Stomach (tissue), 9 donors: ENCODE results near the gene GAREM2. TPM values are rescaled to one million over a fixed set of nuclear protein-coding genes. Genes with fewer than 3 reads are reported as not detected.
"Not testable (repeated sequence)": the region's sequence is repeated elsewhere in the genome, so short reads cannot be mapped to it uniquely, and the experiment has no call there.

Experiments
- DNase-seq, 2 donors: peaks; one replicate each; pipeline versions ENCODE4 v3.0.0 to v3.0.0-alpha.2; 2013 to 2019
- H3K27ac ChIP-seq, 5 donors: fragments of 200-600 bp in 4 of 5; sonication (generic) in 4 of 5; one replicate each; pipeline ENCODE4 v1.5.1; 2013 to 2019; ENCODE audit warnings: mild to moderate bottlenecking in 1 of 5, moderate library complexity in 1 of 5
- H3K27me3 ChIP-seq, 3 donors: fragments of 200-600 bp; sonication (generic); one replicate each; pipeline ENCODE4 v1.5.1; 2017 to 2019; ENCODE audit warnings: mixed run types in 1 of 3
- H3K36me3 ChIP-seq, 4 donors: fragments of 200-600 bp; sonication (generic); 1 replicate in 3 of 4; 2 replicates in 1 of 4; pipeline ENCODE4 v1.5.1; 2016 to 2019
- H3K4me1 ChIP-seq, 4 donors: fragments of 200-600 bp; sonication (generic); one replicate each; pipeline ENCODE4 v1.5.1; 2016 to 2019
- H3K4me3 ChIP-seq, 4 donors: fragments of 200-600 bp; sonication (generic) in 3 of 4; one replicate each; pipeline ENCODE4 v1.5.1; 2016 to 2019; ENCODE audit warnings: mild to moderate bottlenecking in 1 of 4
- H3K9me3 ChIP-seq, 4 donors: fragments of 200-600 bp; sonication (generic); one replicate each; pipeline ENCODE4 v1.5.1; 2016 to 2019
- EP300 ChIP-seq: sonication (generic); formaldehyde crosslinking; IDR thresholded peaks from one replicate; pipeline ENCODE4 v1.6.1; 2017; ENCODE audit warnings: antibody characterized with exemption
- POLR2A ChIP-seq, 4 donors: fragments of 450-650 bp; IDR thresholded peaks; one replicate each; pipeline ENCODE4 v1.6.1; 2016; ENCODE audit warnings: antibody characterized with exemption in 4 of 4, control low read depth in 2 of 4, mild to moderate bottlenecking in 1 of 4, moderate library complexity in 1 of 4
- POLR2AphosphoS5 ChIP-seq, 3 donors: sonication (generic); formaldehyde crosslinking; IDR thresholded peaks; one replicate each; pipeline ENCODE4 v1.6.1; 2016; ENCODE audit warnings: antibody characterized with exemption in 3 of 3
- WGBS, 5 donors: extraction: QIAGEN DNeasy Blood & Tissue Kit in 3 of 5; methylation state at CpG; one replicate each; pipeline versions ENCODE4 v1.1.5 to v1.1.7; 2013 to 2018; 5-methylcytosine and 5-hydroxymethylcytosine counted together
- intact Hi-C: fragments of 100-400 bp; cut with DNase I; formaldehyde crosslinking; loops from one replicate; pipeline ENCODE4 v1.15.1; 2023; ENCODE audit warnings: low total_unique reads
- polyA plus RNA-seq, 3 donors: library from polyadenylated mRNA; stranded (reverse); fragments of 200-250 nt; gene quantifications; one replicate each; pipeline ENCODE4 v1.2.3, GENCODE V29; 2013
- total RNA-seq, 5 donors: library from RNA; depleted of rRNA; stranded (reverse); fragments of >200 nt; gene quantifications; one replicate each; pipeline versions ENCODE4 v1.1.0 to v1.2.3, GENCODE V29; 2014 to 2016
- TF ChIP-seq, protein P1 (sequence below), 7 experiments: fragments of 450-650 bp in 4 of 7; fragments of 200-600 bp in 3 of 7; sonication (generic) in 3 of 7; IDR thresholded peaks; one replicate each; pipeline ENCODE4 v1.5.1; 2016 to 2019; ENCODE audit warnings: antibody characterized with exemption in 7 of 7, control low read depth in 2 of 7, mild to moderate bottlenecking in 1 of 7
- donor health status: healthy with polysubstance abuse.
- donor health status: Bipolar disorder and iron deficiency.
- donor health status: healthy.

The GAREM2 gene
- total and polyA plus RNA-seq, 8 donors, result under 0.01 to 2.3 (median 1.2) TPM; not detected in 2

- Histone ChIP-seq H3K36me3 (no peaks in the 10 kb centered on the region), H3K27me3 (no peaks in the 10 kb centered on the region), H3K9me3 (no peaks in the 10 kb centered on the region), H3K27ac (no peak overlapping the region), H3K4me3 (no peak overlapping the region), H3K4me1 (no peaks in the 10 kb centered on the region)
- DNase-seq, result no peak
- 82 to 87% (median 86%) methylated on average over 8 of the region's 8 CpGs for WGBS, 5 donors
- intact Hi-C loops, result no loop called here
- no peak for TF ChIP-seq POLR2AphosphoS5 (IDR thresholded peaks at IDR 0.05)
- no peak for TF ChIP-seq POLR2A (IDR thresholded peaks at IDR 0.05)
- TF ChIP-seq EP300, result no peak
- TF ChIP-seq, protein P1, sequence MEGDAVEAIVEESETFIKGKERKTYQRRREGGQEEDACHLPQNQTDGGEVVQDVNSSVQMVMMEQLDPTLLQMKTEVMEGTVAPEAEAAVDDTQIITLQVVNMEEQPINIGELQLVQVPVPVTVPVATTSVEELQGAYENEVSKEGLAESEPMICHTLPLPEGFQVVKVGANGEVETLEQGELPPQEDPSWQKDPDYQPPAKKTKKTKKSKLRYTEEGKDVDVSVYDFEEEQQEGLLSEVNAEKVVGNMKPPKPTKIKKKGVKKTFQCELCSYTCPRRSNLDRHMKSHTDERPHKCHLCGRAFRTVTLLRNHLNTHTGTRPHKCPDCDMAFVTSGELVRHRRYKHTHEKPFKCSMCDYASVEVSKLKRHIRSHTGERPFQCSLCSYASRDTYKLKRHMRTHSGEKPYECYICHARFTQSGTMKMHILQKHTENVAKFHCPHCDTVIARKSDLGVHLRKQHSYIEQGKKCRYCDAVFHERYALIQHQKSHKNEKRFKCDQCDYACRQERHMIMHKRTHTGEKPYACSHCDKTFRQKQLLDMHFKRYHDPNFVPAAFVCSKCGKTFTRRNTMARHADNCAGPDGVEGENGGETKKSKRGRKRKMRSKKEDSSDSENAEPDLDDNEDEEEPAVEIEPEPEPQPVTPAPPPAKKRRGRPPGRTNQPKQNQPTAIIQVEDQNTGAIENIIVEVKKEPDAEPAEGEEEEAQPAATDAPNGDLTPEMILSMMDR (IDR thresholded peaks at IDR 0.05), result no peak
Observed at GRCh38 chr2:26164641-26165211, 8.2 kb upstream of the GAREM2 start.

DNA sequence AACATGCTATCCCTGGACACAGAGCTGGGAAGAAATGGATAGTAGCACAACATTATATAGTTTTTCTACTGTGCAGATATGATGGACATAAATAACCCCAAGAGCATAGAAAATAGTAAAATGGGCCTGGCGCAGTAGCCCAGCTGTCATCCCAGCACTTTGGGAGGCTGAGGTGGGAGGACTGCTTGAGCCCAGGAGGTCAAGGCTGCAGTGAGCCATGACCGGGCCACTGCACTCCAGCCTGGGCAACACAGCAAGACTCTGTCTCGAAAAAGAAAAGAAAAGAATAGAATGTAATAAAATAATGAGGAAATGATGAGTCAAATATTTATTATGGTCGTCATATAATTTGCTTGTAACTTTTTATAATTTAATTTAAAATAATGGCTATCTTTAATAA is 7.5 kb upstream of the GAREM2 start:
- no peak for DNase-seq
- Histone ChIP-seq H3K4me3 (no peak overlapping the region), H3K27ac (no peak overlapping the region), H3K36me3 (no peaks in the 10 kb centered on the region), H3K27me3 (no peaks in the 10 kb centered on the region), H3K9me3 (no peaks in the 10 kb centered on the region), H3K4me1 (no peaks in the 10 kb centered on the region)
- TF ChIP-seq POLR2A (IDR thresholded peaks at IDR 0.05), result no peak
- TF ChIP-seq POLR2AphosphoS5 (IDR thresholded peaks at IDR 0.05), result no peak
- TF ChIP-seq EP300, result no peak
- TF ChIP-seq, protein P1 (IDR thresholded peaks at IDR 0.05), result no peak
- 86 to 94% (median 88%) methylated on average over 4 of the region's 4 CpGs for WGBS, 5 donors
- intact Hi-C loops, result no loop called here

GRCh38 chr2:26166541-26166940 is 6.3 kb upstream of the GAREM2 start:
- H3K27ac ChIP-seq, H3K27me3 ChIP-seq, DNase-seq, H3K36me3 ChIP-seq, H3K4me1 ChIP-seq, H3K9me3 ChIP-seq, H3K4me3 ChIP-seq, intact Hi-C loops: not testable (repeated sequence)
- WGBS, 5 donors, result 88 to 99% (median 92%) methylated on average over 6 of the region's 6 CpGs

- DNase-seq, result no peak
Observed at GRCh38 chr2:26168785-26169184, 4.1 kb upstream of the GAREM2 start.

DNA sequence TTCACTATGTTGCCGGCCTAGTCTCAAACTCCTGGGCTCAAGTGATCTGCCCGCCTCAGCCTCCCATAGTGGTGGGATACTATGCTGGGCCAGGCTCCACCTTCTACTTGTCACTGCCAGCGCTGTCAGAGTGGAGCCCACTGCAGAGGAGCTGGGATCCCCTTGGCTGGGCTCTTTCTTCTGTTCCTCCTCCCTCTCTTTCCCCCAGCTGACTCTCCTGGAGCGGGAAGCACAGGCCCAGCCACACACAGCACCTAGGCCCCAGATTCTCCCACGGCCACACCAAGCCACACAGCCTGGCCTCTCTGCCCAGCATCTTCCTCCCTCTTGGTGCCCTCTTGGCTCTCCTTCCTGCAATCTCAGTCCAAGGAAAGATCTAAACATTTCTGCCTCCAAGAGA is 3.7 kb upstream of the GAREM2 start:
- no peak overlapping the region for H3K4me3 ChIP-seq
- peaks cover 9 to 33% (median 19%) of the 10 kb centered on the region in 3 donors for H3K27me3 ChIP-seq
- H3K36me3 ChIP-seq, result no peaks in the 10 kb centered on the region
- TF ChIP-seq POLR2AphosphoS5 (IDR thresholded peaks at IDR 0.05) (no peak), EP300 (no peak), POLR2A (IDR thresholded peaks at IDR 0.05) (no peak)
- TF ChIP-seq, protein P1 (IDR thresholded peaks at IDR 0.05), result no peak
- H3K27ac ChIP-seq, result no peak overlapping the region
- H3K4me1 ChIP-seq, result peaks cover 14 to 20% (median 16%) of the 10 kb centered on the region in 4 donors
- intact Hi-C loops, result no loop called here
- H3K9me3 ChIP-seq, result no peaks in the 10 kb centered on the region
- no peak for DNase-seq
- 87 to 98% (median 92%) methylated on average over 5 of the region's 5 CpGs for WGBS, 5 donors

More at GRCh38 chr2:26168785-26169184, 4.1 kb upstream of the GAREM2 start:
- Histone ChIP-seq H3K27ac (no peak overlapping the region), H3K9me3 (no peaks in the 10 kb centered on the region), H3K27me3 (peaks cover 5 to 28% (median 14%) of the 10 kb centered on the region in 3 donors), H3K4me3 (no peak overlapping the region), H3K4me1 (peaks cover 12 to 16% (median 13%) of the 10 kb centered on the region in 4 donors), H3K36me3 (no peaks in the 10 kb centered on the region)
- intact Hi-C loops, result no loop called here
- no peak for TF ChIP-seq EP300
- TF ChIP-seq, protein P1 (IDR thresholded peaks at IDR 0.05), result no peak
- no peak for TF ChIP-seq POLR2A (IDR thresholded peaks at IDR 0.05)
- no peak for TF ChIP-seq POLR2AphosphoS5 (IDR thresholded peaks at IDR 0.05)
- 86 to 90% (median 89%) methylated on average over 4 of the region's 4 CpGs for WGBS, 5 donors
